ENCODE results near the gene ASB4.
A peak's percentile ranks its signal among the peaks of the same experiment; 100 is the strongest.

ASB4 gene

GRCh38 chr7:95471071-95471470 lies 14.7 kb upstream of the ASB4 start:
- Mint-ChIP-seq H3K27ac (no peak overlapping the region), H3K4me1 (ENCODE audit: low read depth) (peaks cover 13% of the 10 kb centered on the region), H3K36me3 (ENCODE audit: low read depth) (no peaks in the 10 kb centered on the region), H3K27me3 (ENCODE audit: low read depth) (peaks cover 2% of the 10 kb centered on the region), H3K4me3 (no peak overlapping the region), H3K9me3 (no peaks in the 10 kb centered on the region)
- DNase-seq (ENCODE audit: low spot score), result no peak

- Mint-ChIP-seq H3K4me3 (no peak overlapping the region), H3K36me3 (ENCODE audit: low read depth) (no peaks in the 10 kb centered on the region), H3K27me3 (ENCODE audit: low read depth) (peaks cover 2% of the 10 kb centered on the region), H3K4me1 (ENCODE audit: low read depth) (peaks cover 13% of the 10 kb centered on the region), H3K9me3 (no peaks in the 10 kb centered on the region), H3K27ac (no peak overlapping the region)
- DNase-seq (ENCODE audit: low spot score), result no peak
These were observed 13.1 kb upstream of the ASB4 start for GRCh38 chr7:95472581-95473161.

- H3K36me3 Mint-ChIP-seq (ENCODE audit: low read depth), result no peaks in the 10 kb centered on the region
- no peak overlapping the region for H3K27ac Mint-ChIP-seq
These were observed 12.3 kb upstream of the ASB4 start for GRCh38 chr7:95473276-95473985.

GRCh38 chr7:95476072-95476847 lies 9.5 kb upstream of the ASB4 start:
- H3K27me3 Mint-ChIP-seq (ENCODE audit: low read depth), result peaks cover 2% of the 10 kb centered on the region
- H3K4me3 Mint-ChIP-seq, result no peak overlapping the region
- H3K27ac Mint-ChIP-seq, result no peak overlapping the region
- no peak for DNase-seq (ENCODE audit: low spot score)
- H3K4me1 Mint-ChIP-seq (ENCODE audit: low read depth), result peaks cover under 1% of the 10 kb centered on the region
- no peaks in the 10 kb centered on the region for H3K36me3 Mint-ChIP-seq (ENCODE audit: low read depth)
- no peaks in the 10 kb centered on the region for H3K9me3 Mint-ChIP-seq

More at GRCh38 chr7:95473276-95473985, 12.3 kb upstream of the ASB4 start:
- H3K27me3 Mint-ChIP-seq (ENCODE audit: low read depth), result peaks cover 2% of the 10 kb centered on the region
- H3K9me3 Mint-ChIP-seq, result no peaks in the 10 kb centered on the region
- H3K4me3 Mint-ChIP-seq, result no peak overlapping the region
- peaks cover 13% of the 10 kb centered on the region for H3K4me1 Mint-ChIP-seq (ENCODE audit: low read depth)
- no peak for DNase-seq (ENCODE audit: low spot score)

- Mint-ChIP-seq H3K36me3 (ENCODE audit: low read depth) (no peaks in the 10 kb centered on the region), H3K27me3 (ENCODE audit: low read depth) (peaks cover 2% of the 10 kb centered on the region), H3K4me3 (no peak overlapping the region), H3K4me1 (ENCODE audit: low read depth) (no peaks in the 10 kb centered on the region), H3K27ac (no peak overlapping the region), H3K9me3 (no peaks in the 10 kb centered on the region)
- peak; percentile 21 for DNase-seq (ENCODE audit: low spot score)
These were observed 8.7 kb upstream of the ASB4 start for GRCh38 chr7:95476904-95477594.

GRCh38 chr7:95478272-95479037 lies 7.3 kb upstream of the ASB4 start:
- Mint-ChIP-seq H3K9me3 (no peaks in the 10 kb centered on the region), H3K27me3 (ENCODE audit: low read depth) (peaks cover 2% of the 10 kb centered on the region), H3K4me1 (ENCODE audit: low read depth) (no peaks in the 10 kb centered on the region), H3K27ac (no peak overlapping the region), H3K36me3 (ENCODE audit: low read depth) (no peaks in the 10 kb centered on the region), H3K4me3 (no peak overlapping the region)
- DNase-seq (ENCODE audit: low spot score), result no peak

- no peaks in the 10 kb centered on the region for H3K36me3 Mint-ChIP-seq (ENCODE audit: low read depth)
- DNase-seq (ENCODE audit: low spot score), result no peak
- H3K27ac Mint-ChIP-seq, result no peak overlapping the region
- H3K27me3 Mint-ChIP-seq (ENCODE audit: low read depth), result peaks cover 2% of the 10 kb centered on the region
- no peak overlapping the region for H3K4me3 Mint-ChIP-seq
- H3K9me3 Mint-ChIP-seq, result no peaks in the 10 kb centered on the region
- H3K4me1 Mint-ChIP-seq (ENCODE audit: low read depth), result no peaks in the 10 kb centered on the region
These were observed 5.6 kb upstream of the ASB4 start for GRCh38 chr7:95479992-95480624.

GRCh38 chr7:95481271-95482165 lies 4.2 kb upstream of the ASB4 start:
- H3K4me3 Mint-ChIP-seq, result no peak overlapping the region
- H3K27me3 Mint-ChIP-seq (ENCODE audit: low read depth), result peaks cover 7% of the 10 kb centered on the region
- DNase-seq (ENCODE audit: low spot score), result no peak
- no peaks in the 10 kb centered on the region for H3K9me3 Mint-ChIP-seq
- H3K27ac Mint-ChIP-seq, result no peak overlapping the region
- H3K36me3 Mint-ChIP-seq (ENCODE audit: low read depth), result no peaks in the 10 kb centered on the region
- no peaks in the 10 kb centered on the region for H3K4me1 Mint-ChIP-seq (ENCODE audit: low read depth)

GRCh38 chr7:95482424-95482823 lies 3.3 kb upstream of the ASB4 start:
- Mint-ChIP-seq H3K27ac (no peak overlapping the region), H3K4me1 (ENCODE audit: low read depth) (no peaks in the 10 kb centered on the region), H3K9me3 (no peaks in the 10 kb centered on the region), H3K27me3 (ENCODE audit: low read depth) (peaks cover 9% of the 10 kb centered on the region), H3K36me3 (ENCODE audit: low read depth) (no peaks in the 10 kb centered on the region), H3K4me3 (no peak overlapping the region)
- no peak for DNase-seq (ENCODE audit: low spot score)

- Mint-ChIP-seq H3K36me3 (ENCODE audit: low read depth) (no peaks in the 10 kb centered on the region), H3K9me3 (no peaks in the 10 kb centered on the region)
These were observed 4.6 kb downstream of the ASB4 start for GRCh38 chr7:95490231-95490762.

GRCh38 chr7:95491201-95491600 lies 5.5 kb downstream of the ASB4 start:
- no peaks in the 10 kb centered on the region for H3K4me1 Mint-ChIP-seq (ENCODE audit: low read depth)
- no peaks in the 10 kb centered on the region for H3K9me3 Mint-ChIP-seq
- no peak for DNase-seq (ENCODE audit: low spot score)
- no peaks in the 10 kb centered on the region for H3K36me3 Mint-ChIP-seq (ENCODE audit: low read depth)
- peaks cover 19% of the 10 kb centered on the region for H3K27me3 Mint-ChIP-seq (ENCODE audit: low read depth)
- H3K4me3 Mint-ChIP-seq, result no peak overlapping the region
- H3K27ac Mint-ChIP-seq, result no peak overlapping the region

More at GRCh38 chr7:95490231-95490762, 4.6 kb downstream of the ASB4 start:
- DNase-seq (ENCODE audit: low spot score), result no peak
- H3K4me3 Mint-ChIP-seq, result no peak overlapping the region
- no peak overlapping the region for H3K27ac Mint-ChIP-seq
- no peaks in the 10 kb centered on the region for H3K4me1 Mint-ChIP-seq (ENCODE audit: low read depth)
- H3K27me3 Mint-ChIP-seq (ENCODE audit: low read depth), result peaks cover 22% of the 10 kb centered on the region

- Mint-ChIP-seq H3K27ac (no peak overlapping the region), H3K36me3 (ENCODE audit: low read depth) (no peaks in the 10 kb centered on the region), H3K4me3 (no peak overlapping the region), H3K27me3 (ENCODE audit: low read depth) (peaks cover 19% of the 10 kb centered on the region), H3K9me3 (no peaks in the 10 kb centered on the region), H3K4me1 (ENCODE audit: low read depth) (no peaks in the 10 kb centered on the region)
- no peak for DNase-seq (ENCODE audit: low spot score)
These were observed 6.0 kb downstream of the ASB4 start for GRCh38 chr7:95491634-95492314.
